ENCODE measurements around the gene TMEFF2.

TMEFF2 gene

DNA sequence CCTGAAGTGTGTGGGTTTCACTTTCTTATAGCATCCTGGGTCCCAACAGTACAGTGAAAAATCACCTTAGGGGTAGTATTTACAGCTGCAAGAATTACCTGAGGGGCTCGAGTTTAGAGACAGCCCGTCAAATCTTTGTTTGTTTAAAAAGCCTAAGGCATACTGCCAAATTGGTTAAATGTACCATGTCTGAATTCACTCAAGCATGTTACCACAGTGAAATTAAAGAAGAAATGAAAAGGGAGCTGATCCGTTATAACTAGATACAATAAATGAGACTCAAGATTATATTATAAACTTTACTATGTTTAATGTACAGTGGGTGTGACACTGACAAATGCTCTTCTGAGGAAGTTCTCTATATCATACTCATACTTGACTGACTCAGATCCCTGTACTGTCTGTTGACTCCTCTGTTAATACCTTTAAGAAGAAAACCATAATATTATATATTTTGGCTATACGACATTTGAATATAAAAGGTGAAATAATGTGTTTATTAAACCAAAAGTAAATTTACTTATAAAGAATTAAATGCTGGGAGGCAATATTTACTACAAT is 107.3 kb downstream of the TMEFF2 start:
- H3K27ac ChIP-seq (ENCODE audit: extremely low read depth, low read depth, low read length): no peak overlapping the region
- H3K36me3 ChIP-seq (ENCODE audit: control insufficient read depth in 2 of 2, insufficient read depth in 1 of 2, low read length in 2 of 2): no peaks in the 10 kb centered on the region
- H3K4me3 ChIP-seq (ENCODE audit: low read depth, low read length): no peak overlapping the region
- ChIA-PET POLR2A (no interaction called here), CTCF (no interaction called here)
- H3K4me1 ChIP-seq (ENCODE audit: control insufficient read depth, insufficient read depth, low read length): peaks cover 15% of the 10 kb centered on the region
- no peaks in the 10 kb centered on the region for H3K9me3 ChIP-seq (ENCODE audit: control insufficient read depth, insufficient read depth, low read depth, low read length)
- no peak for TF ChIP-seq ZNF140 (tag by site-specific recombination; IDR thresholded peaks at IDR 0.05)
- TF ChIP-seq GFI1B (tag by site-specific recombination; IDR thresholded peaks at IDR 0.05): no peak
- no peak for TF ChIP-seq ZEB2 (tag by site-specific recombination; IDR thresholded peaks at IDR 0.05)
- no peak for TF ChIP-seq ZNF324 (tag by site-specific recombination; IDR thresholded peaks at IDR 0.05)
- peak; percentile 58; the same call in 1 of the 2 replicates for TF ChIP-seq ZNF843 (tag by site-specific recombination; IDR thresholded peaks at IDR 0.05)
- TF ChIP-seq HIC1 (tag by site-specific recombination; IDR thresholded peaks at IDR 0.05): no peak
- TF ChIP-seq, protein P1, sequence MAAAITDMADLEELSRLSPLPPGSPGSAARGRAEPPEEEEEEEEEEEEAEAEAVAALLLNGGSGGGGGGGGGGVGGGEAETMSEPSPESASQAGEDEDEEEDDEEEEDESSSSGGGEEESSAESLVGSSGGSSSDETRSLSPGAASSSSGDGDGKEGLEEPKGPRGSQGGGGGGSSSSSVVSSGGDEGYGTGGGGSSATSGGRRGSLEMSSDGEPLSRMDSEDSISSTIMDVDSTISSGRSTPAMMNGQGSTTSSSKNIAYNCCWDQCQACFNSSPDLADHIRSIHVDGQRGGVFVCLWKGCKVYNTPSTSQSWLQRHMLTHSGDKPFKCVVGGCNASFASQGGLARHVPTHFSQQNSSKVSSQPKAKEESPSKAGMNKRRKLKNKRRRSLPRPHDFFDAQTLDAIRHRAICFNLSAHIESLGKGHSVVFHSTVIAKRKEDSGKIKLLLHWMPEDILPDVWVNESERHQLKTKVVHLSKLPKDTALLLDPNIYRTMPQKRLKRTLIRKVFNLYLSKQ (tag by site-specific recombination; IDR thresholded peaks at IDR 0.05; ENCODE audit: borderline replicate concordance): no peak
- no peak for TF ChIP-seq ZFP69B (tag by site-specific recombination; IDR thresholded peaks at IDR 0.05)
- TF ChIP-seq INSM2 (tag by site-specific recombination; IDR thresholded peaks at IDR 0.05): no peak
- TF ChIP-seq ZNF211 (tag by site-specific recombination; IDR thresholded peaks at IDR 0.05; ENCODE audit: low read depth): no peak
- TF ChIP-seq ZBTB21 (tag by site-specific recombination; IDR thresholded peaks at IDR 0.05): no peak
- TF ChIP-seq ZNF26 (tag by site-specific recombination; IDR thresholded peaks at IDR 0.05): no peak
- no peak for TF ChIP-seq IKZF3 (tag by site-specific recombination; IDR thresholded peaks at IDR 0.05)
- TF ChIP-seq ZNF148 (tag by site-specific recombination; IDR thresholded peaks at IDR 0.05; ENCODE audit: borderline replicate concordance): no peak
- no peak for TF ChIP-seq ZNF639 (tag by site-specific recombination; IDR thresholded peaks at IDR 0.05)
- no peak for TF ChIP-seq ZNF169 (tag by site-specific recombination; IDR thresholded peaks at IDR 0.05)
- TF ChIP-seq ZNF658 (tag by site-specific recombination; IDR thresholded peaks at IDR 0.05): no peak
- TF ChIP-seq FEZF1 (tag by site-specific recombination; IDR thresholded peaks at IDR 0.05): peak; percentile 33; the same call in 1 of the 2 replicates
- TF ChIP-seq ZNF175 (tag by site-specific recombination; IDR thresholded peaks at IDR 0.05): no peak
- TF ChIP-seq, protein P2, sequence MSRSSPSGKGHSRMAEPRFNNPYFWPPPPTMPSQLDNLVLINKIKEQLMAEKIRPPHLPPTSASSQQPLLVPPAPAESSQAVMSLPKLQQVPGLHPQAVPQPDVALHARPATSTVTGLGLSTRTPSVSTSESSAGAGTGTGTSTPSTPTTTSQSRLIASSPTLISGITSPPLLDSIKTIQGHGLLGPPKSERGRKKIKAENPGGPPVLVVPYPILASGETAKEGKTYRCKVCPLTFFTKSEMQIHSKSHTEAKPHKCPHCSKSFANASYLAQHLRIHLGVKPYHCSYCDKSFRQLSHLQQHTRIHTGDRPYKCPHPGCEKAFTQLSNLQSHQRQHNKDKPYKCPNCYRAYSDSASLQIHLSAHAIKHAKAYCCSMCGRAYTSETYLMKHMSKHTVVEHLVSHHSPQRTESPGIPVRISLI (tag by site-specific recombination; IDR thresholded peaks at IDR 0.05): no peak
- TF ChIP-seq SCRT2 (tag by site-specific recombination; IDR thresholded peaks at IDR 0.05): no peak
- TF ChIP-seq ZNF548 (tag by site-specific recombination; IDR thresholded peaks at IDR 0.05): no peak
- TF ChIP-seq ZNF488 (tag by site-specific recombination; IDR thresholded peaks at IDR 0.05): no peak
- no peak for TF ChIP-seq ZNF747 (tag by site-specific recombination; IDR thresholded peaks at IDR 0.05)
- TF ChIP-seq ZNF239 (tag by site-specific recombination; IDR thresholded peaks at IDR 0.05): no peak

Measured in HEK293 (cell line).